HEK293 (cell line): ENCODE measurements around the gene GRK5.

Source experiments
- CTCF ChIA-PET: fragments of 350-600 bp; formaldehyde crosslinking; extraction: SDS; loops from one replicate; lab custom pipeline; 2021; ENCODE audit warnings: antibody characterized with exemption; lab: Yijun Ruan, JAX
- POLR2A ChIA-PET: fragments of 300-600 bp; formaldehyde crosslinking; extraction: SDS; loops from one replicate; lab custom pipeline; 2020; ENCODE audit warnings: antibody characterized with exemption, inconsistent platforms; lab: Yijun Ruan, JAX
- H3K27ac ChIP-seq: fragments of 200-500 bp; sonication (Bioruptor generic); 2 replicates; pipeline ENCODE4 v1.5.1; 2014; ENCODE audit warnings: low read depth, low read length, control low read depth, inconsistent platforms; ENCODE audit errors: extremely low read depth
- H3K36me3 ChIP-seq, 2 experiments: fragments of 200-500 bp in 1 of 2; sonication (Bioruptor generic) in 1 of 2; 1 replicate in 1 of 2; 2 replicates in 1 of 2; pipeline ENCODE4 v1.5.1; 2014 to 2017; ENCODE audit warnings: inconsistent platforms in 2 of 2, low read length in 2 of 2; ENCODE audit not compliant: control insufficient read depth in 2 of 2, insufficient read depth in 1 of 2
- H3K4me1 ChIP-seq: fragments of 200-500 bp; sonication (Bioruptor generic); 2 replicates; pipeline ENCODE4 v1.5.1; 2014; ENCODE audit warnings: mild to moderate bottlenecking, low read length, inconsistent platforms; ENCODE audit not compliant: control insufficient read depth, insufficient read depth
- H3K4me3 ChIP-seq: 2 replicates; pipeline ENCODE4 v1.5.1; 2011; ENCODE audit warnings: low read depth, mild to moderate bottlenecking, control low read depth, low read length, moderate library complexity
- H3K9me3 ChIP-seq: fragments of 200-500 bp; sonication (Bioruptor generic); 2 replicates; pipeline ENCODE4 v1.5.1; 2014; ENCODE audit warnings: low read depth, low read length, inconsistent platforms; ENCODE audit not compliant: control insufficient read depth, insufficient read depth
- SALL2 ChIP-seq: fragments of 450-650 bp; formaldehyde crosslinking; IDR thresholded peaks from 2 replicates; pipeline ENCODE4 v1.5.0; 2017; ENCODE audit warnings: missing biosample characterization, mild to moderate bottlenecking, missing genetic modification characterization, borderline replicate concordance
- TRIM28 ChIP-seq: IDR thresholded peaks from 2 replicates; pipeline ENCODE4 v1.6.1; 2011; ENCODE audit warnings: low read length, control low read depth, borderline replicate concordance
- ZBTB48 ChIP-seq: fragments of 450-650 bp; formaldehyde crosslinking; IDR thresholded peaks from 2 replicates; pipeline ENCODE4 v1.5.1; 2016; ENCODE audit warnings: missing biosample characterization, missing genetic modification characterization
- ZEB2 ChIP-seq: fragments of 450-650 bp; formaldehyde crosslinking; IDR thresholded peaks from 2 replicates; pipeline ENCODE4 v1.5.1; 2016; ENCODE audit warnings: missing biosample characterization, missing genetic modification characterization
- ZNF132 ChIP-seq: fragments of 450-650 bp; formaldehyde crosslinking; IDR thresholded peaks from 2 replicates; pipeline ENCODE4 v1.5.1; 2017; ENCODE audit warnings: missing biosample characterization, missing genetic modification characterization, borderline replicate concordance
- ZNF157 ChIP-seq: fragments of 450-650 bp; formaldehyde crosslinking; IDR thresholded peaks from 2 replicates; pipeline ENCODE4 v1.5.1; 2016; ENCODE audit warnings: missing biosample characterization, missing genetic modification characterization
- ZNF202 ChIP-seq: fragments of 450-650 bp; formaldehyde crosslinking; IDR thresholded peaks from 2 replicates; pipeline ENCODE4 v1.5.1; 2016; ENCODE audit warnings: missing biosample characterization, missing genetic modification characterization, borderline replicate concordance
- ZNF214 ChIP-seq: fragments of 450-650 bp; formaldehyde crosslinking; IDR thresholded peaks from 2 replicates; pipeline ENCODE4 v1.5.1; 2017; ENCODE audit warnings: missing biosample characterization, mild to moderate bottlenecking, missing genetic modification characterization, borderline replicate concordance
- ZNF366 ChIP-seq: fragments of 450-650 bp; formaldehyde crosslinking; conservative IDR thresholded peaks from 2 replicates; pipeline ENCODE4 v1.5.1; 2016; ENCODE audit warnings: missing biosample characterization, missing genetic modification characterization
- ZNF391 ChIP-seq: fragments of 450-650 bp; formaldehyde crosslinking; IDR thresholded peaks from 2 replicates; pipeline ENCODE4 v1.5.1; 2016; ENCODE audit warnings: low read depth, missing biosample characterization, missing genetic modification characterization, borderline replicate concordance
- ZNF433 ChIP-seq: fragments of 450-650 bp; formaldehyde crosslinking; IDR thresholded peaks from 2 replicates; pipeline ENCODE4 v1.5.1; 2016; ENCODE audit warnings: missing biosample characterization, missing genetic modification characterization, low read depth
- ZNF677 ChIP-seq: fragments of 450-650 bp; IDR thresholded peaks from 2 replicates; pipeline ENCODE4 v1.5.0; 2018; ENCODE audit warnings: missing biosample characterization, mild to moderate bottlenecking, missing genetic modification characterization, moderate library complexity
- ZNF843 ChIP-seq: fragments of 450-650 bp; formaldehyde crosslinking; IDR thresholded peaks from 2 replicates; pipeline ENCODE4 v1.5.1; 2016; ENCODE audit warnings: missing biosample characterization, missing genetic modification characterization
- TF ChIP-seq, protein P1 (sequence below): fragments of 450-650 bp; formaldehyde crosslinking; IDR thresholded peaks from 2 replicates; pipeline ENCODE4 v1.5.1; 2016; ENCODE audit warnings: missing biosample characterization, missing genetic modification characterization
- TF ChIP-seq, protein P2 (sequence below): fragments of 450-650 bp; formaldehyde crosslinking; IDR thresholded peaks from 2 replicates; pipeline ENCODE4 v1.5.1; 2016; ENCODE audit warnings: missing biosample characterization, missing genetic modification characterization
- TF ChIP-seq, protein P3 (sequence below): fragments of 450-650 bp; formaldehyde crosslinking; IDR thresholded peaks from 2 replicates; pipeline ENCODE4 v1.5.1; 2016; ENCODE audit warnings: missing biosample characterization, missing genetic modification characterization, low read depth
- TF ChIP-seq, protein P4 (sequence below): fragments of 450-650 bp; formaldehyde crosslinking; conservative IDR thresholded peaks from 2 replicates; pipeline ENCODE4 v1.5.1; 2016; ENCODE audit warnings: low read depth, missing biosample characterization, missing genetic modification characterization
- TF ChIP-seq, protein P5 (sequence below): fragments of 450-650 bp; formaldehyde crosslinking; IDR thresholded peaks from 2 replicates; pipeline ENCODE4 v1.5.1; 2016; ENCODE audit warnings: missing biosample characterization, missing genetic modification characterization
- TF ChIP-seq, protein P6 (sequence below): fragments of 450-650 bp; formaldehyde crosslinking; IDR thresholded peaks from 2 replicates; pipeline ENCODE4 v1.5.1; 2016; ENCODE audit warnings: missing biosample characterization, missing genetic modification characterization
- TF ChIP-seq, protein P7 (sequence below): fragments of 450-650 bp; formaldehyde crosslinking; IDR thresholded peaks from 2 replicates; pipeline ENCODE4 v1.5.1; 2017; ENCODE audit warnings: missing biosample characterization, missing genetic modification characterization
- TF ChIP-seq, protein P8 (sequence below): fragments of 450-650 bp; formaldehyde crosslinking; IDR thresholded peaks from 2 replicates; pipeline ENCODE4 v1.5.1; 2016; ENCODE audit warnings: missing biosample characterization, missing genetic modification characterization

Gene GRK5

DNA sequence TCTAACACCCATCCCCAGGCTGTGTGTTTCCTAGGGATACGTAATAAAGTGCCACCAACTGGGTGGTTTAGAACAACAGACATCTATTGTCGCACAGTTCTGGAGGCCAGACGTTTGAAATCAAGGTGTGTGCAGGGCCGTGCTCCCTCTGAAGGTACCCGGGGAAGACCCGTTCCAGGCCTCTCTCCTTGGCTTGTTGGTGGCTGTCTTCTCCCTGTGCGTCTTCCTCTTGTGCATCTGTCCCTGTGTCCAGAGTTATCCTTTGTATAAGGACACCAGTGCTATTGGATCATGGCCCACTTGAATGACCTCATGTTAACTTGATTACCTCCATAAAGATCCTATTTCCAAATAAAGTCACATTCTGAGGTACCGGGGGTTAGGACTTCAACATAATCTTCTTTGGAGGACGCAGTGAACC is 15.6 kb downstream of the GRK5 start (continued):
- TF ChIP-seq, protein P1, sequence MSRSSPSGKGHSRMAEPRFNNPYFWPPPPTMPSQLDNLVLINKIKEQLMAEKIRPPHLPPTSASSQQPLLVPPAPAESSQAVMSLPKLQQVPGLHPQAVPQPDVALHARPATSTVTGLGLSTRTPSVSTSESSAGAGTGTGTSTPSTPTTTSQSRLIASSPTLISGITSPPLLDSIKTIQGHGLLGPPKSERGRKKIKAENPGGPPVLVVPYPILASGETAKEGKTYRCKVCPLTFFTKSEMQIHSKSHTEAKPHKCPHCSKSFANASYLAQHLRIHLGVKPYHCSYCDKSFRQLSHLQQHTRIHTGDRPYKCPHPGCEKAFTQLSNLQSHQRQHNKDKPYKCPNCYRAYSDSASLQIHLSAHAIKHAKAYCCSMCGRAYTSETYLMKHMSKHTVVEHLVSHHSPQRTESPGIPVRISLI (tag by site-specific recombination), result no peak
- TF ChIP-seq ZNF202 (no peak), ZNF366 (tag by site-specific recombination) (peak; percentile 46), ZEB2 (0 out of 2 replicates have a peak, but pooled peaks have one; percentile 36), ZNF157 (tag by site-specific recombination) (no peak), ZNF843 (tag by site-specific recombination) (peak; percentile 77; the same call in 1 of the 2 replicates), ZNF433 (tag by site-specific recombination) (no peak), ZBTB48 (peak; percentile 96), ZNF391 (0 out of 2 replicates have a peak, but pooled peaks have one; percentile 38)
- TF ChIP-seq, protein P2, sequence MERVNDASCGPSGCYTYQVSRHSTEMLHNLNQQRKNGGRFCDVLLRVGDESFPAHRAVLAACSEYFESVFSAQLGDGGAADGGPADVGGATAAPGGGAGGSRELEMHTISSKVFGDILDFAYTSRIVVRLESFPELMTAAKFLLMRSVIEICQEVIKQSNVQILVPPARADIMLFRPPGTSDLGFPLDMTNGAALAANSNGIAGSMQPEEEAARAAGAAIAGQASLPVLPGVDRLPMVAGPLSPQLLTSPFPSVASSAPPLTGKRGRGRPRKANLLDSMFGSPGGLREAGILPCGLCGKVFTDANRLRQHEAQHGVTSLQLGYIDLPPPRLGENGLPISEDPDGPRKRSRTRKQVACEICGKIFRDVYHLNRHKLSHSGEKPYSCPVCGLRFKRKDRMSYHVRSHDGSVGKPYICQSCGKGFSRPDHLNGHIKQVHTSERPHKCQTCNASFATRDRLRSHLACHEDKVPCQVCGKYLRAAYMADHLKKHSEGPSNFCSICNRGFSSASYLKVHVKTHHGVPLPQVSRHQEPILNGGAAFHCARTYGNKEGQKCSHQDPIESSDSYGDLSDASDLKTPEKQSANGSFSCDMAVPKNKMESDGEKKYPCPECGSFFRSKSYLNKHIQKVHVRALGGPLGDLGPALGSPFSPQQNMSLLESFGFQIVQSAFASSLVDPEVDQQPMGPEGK (tag by site-specific recombination), result no peak
- TF ChIP-seq, protein P3, sequence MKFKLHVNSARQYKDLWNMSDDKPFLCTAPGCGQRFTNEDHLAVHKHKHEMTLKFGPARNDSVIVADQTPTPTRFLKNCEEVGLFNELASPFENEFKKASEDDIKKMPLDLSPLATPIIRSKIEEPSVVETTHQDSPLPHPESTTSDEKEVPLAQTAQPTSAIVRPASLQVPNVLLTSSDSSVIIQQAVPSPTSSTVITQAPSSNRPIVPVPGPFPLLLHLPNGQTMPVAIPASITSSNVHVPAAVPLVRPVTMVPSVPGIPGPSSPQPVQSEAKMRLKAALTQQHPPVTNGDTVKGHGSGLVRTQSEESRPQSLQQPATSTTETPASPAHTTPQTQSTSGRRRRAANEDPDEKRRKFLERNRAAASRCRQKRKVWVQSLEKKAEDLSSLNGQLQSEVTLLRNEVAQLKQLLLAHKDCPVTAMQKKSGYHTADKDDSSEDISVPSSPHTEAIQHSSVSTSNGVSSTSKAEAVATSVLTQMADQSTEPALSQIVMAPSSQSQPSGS (tag by site-specific recombination), result peak; percentile 75
- TF ChIP-seq, protein P4, sequence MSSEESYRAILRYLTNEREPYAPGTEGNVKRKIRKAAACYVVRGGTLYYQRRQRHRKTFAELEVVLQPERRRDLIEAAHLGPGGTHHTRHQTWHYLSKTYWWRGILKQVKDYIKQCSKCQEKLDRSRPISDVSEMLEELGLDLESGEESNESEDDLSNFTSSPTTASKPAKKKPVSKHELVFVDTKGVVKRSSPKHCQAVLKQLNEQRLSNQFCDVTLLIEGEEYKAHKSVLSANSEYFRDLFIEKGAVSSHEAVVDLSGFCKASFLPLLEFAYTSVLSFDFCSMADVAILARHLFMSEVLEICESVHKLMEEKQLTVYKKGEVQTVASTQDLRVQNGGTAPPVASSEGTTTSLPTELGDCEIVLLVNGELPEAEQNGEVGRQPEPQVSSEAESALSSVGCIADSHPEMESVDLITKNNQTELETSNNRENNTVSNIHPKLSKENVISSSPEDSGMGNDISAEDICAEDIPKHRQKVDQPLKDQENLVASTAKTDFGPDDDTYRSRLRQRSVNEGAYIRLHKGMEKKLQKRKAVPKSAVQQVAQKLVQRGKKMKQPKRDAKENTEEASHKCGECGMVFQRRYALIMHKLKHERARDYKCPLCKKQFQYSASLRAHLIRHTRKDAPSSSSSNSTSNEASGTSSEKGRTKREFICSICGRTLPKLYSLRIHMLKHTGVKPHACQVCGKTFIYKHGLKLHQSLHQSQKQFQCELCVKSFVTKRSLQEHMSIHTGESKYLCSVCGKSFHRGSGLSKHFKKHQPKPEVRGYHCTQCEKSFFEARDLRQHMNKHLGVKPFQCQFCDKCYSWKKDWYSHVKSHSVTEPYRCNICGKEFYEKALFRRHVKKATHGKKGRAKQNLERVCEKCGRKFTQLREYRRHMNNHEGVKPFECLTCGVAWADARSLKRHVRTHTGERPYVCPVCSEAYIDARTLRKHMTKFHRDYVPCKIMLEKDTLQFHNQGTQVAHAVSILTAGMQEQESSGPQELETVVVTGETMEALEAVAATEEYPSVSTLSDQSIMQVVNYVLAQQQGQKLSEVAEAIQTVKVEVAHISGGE, result 0 out of 2 replicates have a peak, but pooled peaks have one; percentile 25
- TF ChIP-seq, protein P5, sequence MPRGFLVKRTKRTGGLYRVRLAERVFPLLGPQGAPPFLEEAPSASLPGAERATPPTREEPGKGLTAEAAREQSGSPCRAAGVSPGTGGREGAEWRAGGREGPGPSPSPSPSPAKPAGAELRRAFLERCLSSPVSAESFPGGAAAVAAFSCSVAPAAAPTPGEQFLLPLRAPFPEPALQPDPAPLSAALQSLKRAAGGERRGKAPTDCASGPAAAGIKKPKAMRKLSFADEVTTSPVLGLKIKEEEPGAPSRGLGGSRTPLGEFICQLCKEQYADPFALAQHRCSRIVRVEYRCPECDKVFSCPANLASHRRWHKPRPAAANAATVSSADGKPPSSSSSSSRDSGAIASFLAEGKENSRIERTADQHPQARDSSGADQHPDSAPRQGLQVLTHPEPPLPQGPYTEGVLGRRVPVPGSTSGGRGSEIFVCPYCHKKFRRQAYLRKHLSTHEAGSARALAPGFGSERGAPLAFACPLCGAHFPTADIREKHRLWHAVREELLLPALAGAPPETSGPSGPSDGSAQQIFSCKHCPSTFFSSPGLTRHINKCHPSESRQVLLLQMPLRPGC (tag by site-specific recombination), result no peak

DNA sequence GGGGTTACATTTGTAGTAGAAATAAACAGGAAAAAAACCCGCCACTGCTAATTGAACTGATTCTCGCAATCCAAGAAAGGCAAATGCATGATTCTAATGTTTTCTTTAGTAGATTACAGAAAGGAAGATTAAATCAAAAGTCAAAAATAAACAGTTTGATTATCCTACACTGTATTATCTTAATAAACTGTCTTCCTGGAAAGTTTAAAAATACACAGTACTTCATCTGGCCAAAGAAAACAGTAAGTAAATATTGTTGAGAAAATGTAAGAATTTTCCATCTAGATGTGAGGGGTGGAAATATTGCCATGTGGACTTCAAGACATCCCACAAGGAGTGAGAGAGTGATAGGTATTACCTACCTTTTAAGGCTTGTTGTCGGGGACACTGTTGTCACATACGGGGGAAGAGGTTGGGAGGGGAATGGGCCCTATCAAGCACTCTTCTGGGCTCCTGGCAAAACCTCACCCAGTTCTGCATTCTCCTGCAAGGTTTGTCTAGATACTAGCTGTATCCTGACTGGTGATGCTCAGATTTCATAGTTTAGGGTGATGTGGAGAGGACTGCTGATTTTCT is 17.8 kb downstream of the GRK5 start:
- H3K27ac ChIP-seq, result no peak overlapping the region
- no peak overlapping the region for H3K4me3 ChIP-seq
- H3K36me3 ChIP-seq, result no peaks in the 10 kb centered on the region
- no peaks in the 10 kb centered on the region for H3K9me3 ChIP-seq
- ChIA-PET POLR2A (interaction anchor here (0.7 kb wide), 1 partner anchor 456 kb away, joined by 4 read pairs; no protein-coding TSS in a partner anchor), CTCF (interaction anchor here (0.6 kb wide), 1 partner anchor 220 kb away, joined by 3 read pairs; no protein-coding TSS in a partner anchor)
- H3K4me1 ChIP-seq, result peaks cover 15% of the 10 kb centered on the region
- TF ChIP-seq, protein P6, sequence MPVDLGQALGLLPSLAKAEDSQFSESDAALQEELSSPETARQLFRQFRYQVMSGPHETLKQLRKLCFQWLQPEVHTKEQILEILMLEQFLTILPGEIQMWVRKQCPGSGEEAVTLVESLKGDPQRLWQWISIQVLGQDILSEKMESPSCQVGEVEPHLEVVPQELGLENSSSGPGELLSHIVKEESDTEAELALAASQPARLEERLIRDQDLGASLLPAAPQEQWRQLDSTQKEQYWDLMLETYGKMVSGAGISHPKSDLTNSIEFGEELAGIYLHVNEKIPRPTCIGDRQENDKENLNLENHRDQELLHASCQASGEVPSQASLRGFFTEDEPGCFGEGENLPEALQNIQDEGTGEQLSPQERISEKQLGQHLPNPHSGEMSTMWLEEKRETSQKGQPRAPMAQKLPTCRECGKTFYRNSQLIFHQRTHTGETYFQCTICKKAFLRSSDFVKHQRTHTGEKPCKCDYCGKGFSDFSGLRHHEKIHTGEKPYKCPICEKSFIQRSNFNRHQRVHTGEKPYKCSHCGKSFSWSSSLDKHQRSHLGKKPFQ (tag by site-specific recombination), result no peak
- no peak for TF ChIP-seq ZNF677 (tag by site-specific recombination)
- no peak for TF ChIP-seq ZNF132 (tag by site-specific recombination)
- no peak for TF ChIP-seq ZNF214 (tag by site-specific recombination)
- TF ChIP-seq, protein P7, sequence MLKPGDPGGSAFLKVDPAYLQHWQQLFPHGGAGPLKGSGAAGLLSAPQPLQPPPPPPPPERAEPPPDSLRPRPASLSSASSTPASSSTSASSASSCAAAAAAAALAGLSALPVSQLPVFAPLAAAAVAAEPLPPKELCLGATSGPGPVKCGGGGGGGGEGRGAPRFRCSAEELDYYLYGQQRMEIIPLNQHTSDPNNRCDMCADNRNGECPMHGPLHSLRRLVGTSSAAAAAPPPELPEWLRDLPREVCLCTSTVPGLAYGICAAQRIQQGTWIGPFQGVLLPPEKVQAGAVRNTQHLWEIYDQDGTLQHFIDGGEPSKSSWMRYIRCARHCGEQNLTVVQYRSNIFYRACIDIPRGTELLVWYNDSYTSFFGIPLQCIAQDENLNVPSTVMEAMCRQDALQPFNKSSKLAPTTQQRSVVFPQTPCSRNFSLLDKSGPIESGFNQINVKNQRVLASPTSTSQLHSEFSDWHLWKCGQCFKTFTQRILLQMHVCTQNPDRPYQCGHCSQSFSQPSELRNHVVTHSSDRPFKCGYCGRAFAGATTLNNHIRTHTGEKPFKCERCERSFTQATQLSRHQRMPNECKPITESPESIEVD (tag by site-specific recombination), result 0 out of 2 replicates have a peak, but pooled peaks have one; percentile 23
- TF ChIP-seq TRIM28, result no peak
- TF ChIP-seq, protein P8, sequence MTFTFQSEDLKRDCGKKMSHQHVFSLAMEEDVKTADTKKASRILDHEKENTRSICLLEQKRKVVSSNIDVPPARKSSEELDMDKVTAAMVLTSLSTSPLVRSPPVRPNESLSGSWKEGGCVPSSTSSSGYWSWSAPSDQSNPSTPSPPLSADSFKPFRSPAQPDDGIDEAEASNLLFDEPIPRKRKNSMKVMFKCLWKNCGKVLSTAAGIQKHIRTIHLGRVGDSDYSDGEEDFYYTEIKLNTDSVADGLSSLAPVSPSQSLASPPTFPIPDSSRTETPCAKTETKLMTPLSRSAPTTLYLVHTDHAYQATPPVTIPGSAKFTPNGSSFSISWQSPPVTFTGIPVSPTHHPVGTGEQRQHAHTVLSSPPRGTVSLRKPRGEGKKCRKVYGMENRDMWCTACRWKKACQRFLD (tag by site-specific recombination), result no peak
- no peak for TF ChIP-seq ZBTB48
- TF ChIP-seq SALL2 (tag by site-specific recombination), result no peak
